ENCODE results near the gene TBC1D9. TPM values are rescaled to one million over a fixed set of nuclear protein-coding genes. Genes with fewer than 3 reads are reported as not detected.
A peak's percentile ranks its signal among the peaks of the same experiment; 100 is the strongest.

TBC1D9 gene
- total RNA-seq, 2 donors from 2014 or later = 22.3 to 29.0 TPM

- Mint-ChIP-seq H3K4me1 (peaks cover 39% of the 10 kb centered on the region), H3K4me3 (no peak overlapping the region), H3K9me3 (no peaks in the 10 kb centered on the region), H3K27me3 (ENCODE audit: insufficient read depth) (no peaks in the 10 kb centered on the region), H3K27ac (no peak overlapping the region), H3K36me3 (ENCODE audit: low read depth) (peaks cover 28% of the 10 kb centered on the region)
- TF ChIP-seq, protein P1, sequence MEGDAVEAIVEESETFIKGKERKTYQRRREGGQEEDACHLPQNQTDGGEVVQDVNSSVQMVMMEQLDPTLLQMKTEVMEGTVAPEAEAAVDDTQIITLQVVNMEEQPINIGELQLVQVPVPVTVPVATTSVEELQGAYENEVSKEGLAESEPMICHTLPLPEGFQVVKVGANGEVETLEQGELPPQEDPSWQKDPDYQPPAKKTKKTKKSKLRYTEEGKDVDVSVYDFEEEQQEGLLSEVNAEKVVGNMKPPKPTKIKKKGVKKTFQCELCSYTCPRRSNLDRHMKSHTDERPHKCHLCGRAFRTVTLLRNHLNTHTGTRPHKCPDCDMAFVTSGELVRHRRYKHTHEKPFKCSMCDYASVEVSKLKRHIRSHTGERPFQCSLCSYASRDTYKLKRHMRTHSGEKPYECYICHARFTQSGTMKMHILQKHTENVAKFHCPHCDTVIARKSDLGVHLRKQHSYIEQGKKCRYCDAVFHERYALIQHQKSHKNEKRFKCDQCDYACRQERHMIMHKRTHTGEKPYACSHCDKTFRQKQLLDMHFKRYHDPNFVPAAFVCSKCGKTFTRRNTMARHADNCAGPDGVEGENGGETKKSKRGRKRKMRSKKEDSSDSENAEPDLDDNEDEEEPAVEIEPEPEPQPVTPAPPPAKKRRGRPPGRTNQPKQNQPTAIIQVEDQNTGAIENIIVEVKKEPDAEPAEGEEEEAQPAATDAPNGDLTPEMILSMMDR (conservative IDR thresholded peaks at IDR 0.05) = no peak
- H3K27me3 ChIP-seq (ENCODE audit: control insufficient read depth, insufficient read depth, low read length, poor library complexity, severe bottlenecking) = no peaks in the 10 kb centered on the region
- no peak overlapping the region for H3K4me3 ChIP-seq (ENCODE audit: low read length)
- no peak overlapping the region for H3K27ac ChIP-seq (ENCODE audit: low read depth, low read length)
- H3K36me3 ChIP-seq (ENCODE audit: control insufficient read depth, insufficient read depth, low read length) = peaks cover 37% of the 10 kb centered on the region
- H3K9ac ChIP-seq (ENCODE audit: extremely low read depth, low read length, poor library complexity, severe bottlenecking) = no peak overlapping the region
- DNase-seq = no peak
- peaks cover 14% of the 10 kb centered on the region for H3K4me1 ChIP-seq (ENCODE audit: control insufficient read depth, insufficient read depth, low read length)
- 95 to 100% methylated on average over 6 to 10 of the region's 10 CpGs for WGBS, 2 experiments (ENCODE audit: insufficient coverage in 1 of 2, insufficient read length in 1 of 2)
- H3K9me3 ChIP-seq (ENCODE audit: control insufficient read depth, low read length) = peaks cover 6% of the 10 kb centered on the region
These were observed 122.2 kb downstream of the TBC1D9 start for GRCh38 chr4:140633951-140634350.

DNA sequence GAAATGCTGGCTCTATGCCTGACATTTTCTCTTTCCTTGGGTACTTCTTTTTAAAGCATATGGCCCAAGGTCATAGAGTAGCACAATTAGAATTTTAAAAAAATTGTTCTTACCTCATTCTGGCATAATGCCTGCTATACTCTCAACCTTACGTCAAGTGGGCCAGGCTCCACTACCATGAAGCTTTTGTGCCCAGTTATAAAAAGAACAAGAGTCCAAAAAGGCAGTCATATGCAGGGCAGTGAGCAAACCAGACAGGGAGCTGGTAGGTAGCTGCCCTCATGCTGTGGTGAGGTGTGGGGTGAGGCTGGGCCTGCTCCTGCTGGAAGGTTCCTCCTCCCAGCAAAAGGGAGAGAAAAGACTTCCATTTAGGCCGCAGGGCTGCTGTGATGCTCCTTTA lies 123.1 kb downstream of the TBC1D9 start:
- WGBS, 2 experiments (ENCODE audit: insufficient coverage in 1 of 2, insufficient read length in 1 of 2) = 80 to 93% methylated on average over 1 of the region's 2 CpGs
- DNase-seq = no peak
- Histone ChIP-seq H3K4me1 (ENCODE audit: control insufficient read depth, insufficient read depth, low read length) (peaks cover 14% of the 10 kb centered on the region), H3K4me3 (ENCODE audit: low read length) (no peak overlapping the region), H3K27me3 (ENCODE audit: control insufficient read depth, insufficient read depth, low read length, poor library complexity, severe bottlenecking) (no peaks in the 10 kb centered on the region), H3K36me3 (ENCODE audit: control insufficient read depth, insufficient read depth, low read length) (peaks cover 36% of the 10 kb centered on the region), H3K9me3 (ENCODE audit: control insufficient read depth, low read length) (no peaks in the 10 kb centered on the region), H3K9ac (ENCODE audit: extremely low read depth, low read length, poor library complexity, severe bottlenecking) (no peak overlapping the region), H3K27ac (ENCODE audit: low read depth, low read length) (no peak overlapping the region)
- Mint-ChIP-seq H3K36me3 (ENCODE audit: low read depth) (peaks cover 30% of the 10 kb centered on the region), H3K27ac (no peak overlapping the region), H3K4me3 (no peak overlapping the region), H3K9me3 (no peaks in the 10 kb centered on the region), H3K4me1 (peaks cover 38% of the 10 kb centered on the region), H3K27me3 (ENCODE audit: insufficient read depth) (no peaks in the 10 kb centered on the region)
- TF ChIP-seq, protein P1 (conservative IDR thresholded peaks at IDR 0.05) = no peak

GRCh38 chr4:140630246-140630645 lies 125.9 kb downstream of the TBC1D9 start:
- Mint-ChIP-seq H3K9me3 (no peaks in the 10 kb centered on the region), H3K27ac (peak overlapping the region; percentile 82), H3K4me3 (no peak overlapping the region), H3K27me3 (ENCODE audit: insufficient read depth) (no peaks in the 10 kb centered on the region), H3K36me3 (ENCODE audit: low read depth) (peaks cover 27% of the 10 kb centered on the region), H3K4me1 (peaks cover 22% of the 10 kb centered on the region)
- Histone ChIP-seq H3K4me1 (ENCODE audit: control insufficient read depth, insufficient read depth, low read length) (peaks cover 9% of the 10 kb centered on the region), H3K36me3 (ENCODE audit: control insufficient read depth, insufficient read depth, low read length) (peaks cover 47% of the 10 kb centered on the region), H3K27me3 (ENCODE audit: control insufficient read depth, insufficient read depth, low read length, poor library complexity, severe bottlenecking) (no peaks in the 10 kb centered on the region), H3K9ac (ENCODE audit: extremely low read depth, low read length, poor library complexity, severe bottlenecking) (peak overlapping the region; percentile 47), H3K9me3 (ENCODE audit: control insufficient read depth, low read length) (no peaks in the 10 kb centered on the region), H3K4me3 (ENCODE audit: low read length) (peak overlapping the region; percentile 14), H3K27ac (ENCODE audit: low read depth, low read length) (no peak overlapping the region)
- TF ChIP-seq, protein P1 (conservative IDR thresholded peaks at IDR 0.05) = no peak
- peak; percentile 86 for DNase-seq
- 45% methylated on average over 4 of the region's 4 CpGs for WGBS, 2 experiments (ENCODE audit: insufficient coverage in 1 of 2, insufficient read length in 1 of 2)

Data from endodermal cell (in vitro differentiated cells).